Effector memory CD8-positive, alpha-beta T cell (primary cell): ENCODE data around the gene AR.

Source experiments
- ATAC-seq: fragments of 150-1000 bp; cut with Tn5 transposase; replicated peaks from 2 replicates; pipeline ENCODE4 v1.10.0; 2021; ENCODE audit warnings: mild to moderate bottlenecking, moderate library complexity
- DNase-seq, 3 experiments: peaks; one replicate each; pipeline ENCODE4 v3.0.0; 2021
- H3K27ac Mint-ChIP-seq, 2 donors: one replicate each; pipeline ENCODE4 v1.8.0; 2022; ENCODE audit warnings: mild to moderate bottlenecking in 2 of 2, mixed read lengths in 2 of 2, moderate library complexity in 2 of 2
- H3K27me3 Mint-ChIP-seq, 2 donors: one replicate each; pipeline ENCODE4 v1.8.0; 2022; ENCODE audit warnings: mixed read lengths in 2 of 2
- H3K36me3 Mint-ChIP-seq: one replicate; pipeline ENCODE4 v1.8.0; 2022; ENCODE audit warnings: mild to moderate bottlenecking, moderate library complexity, mixed read lengths; ENCODE audit not compliant: insufficient read depth
- H3K4me1 Mint-ChIP-seq, 2 donors: one replicate each; pipeline ENCODE4 v1.8.0; 2022; ENCODE audit warnings: low read depth in 2 of 2, mixed read lengths in 2 of 2
- H3K4me3 Mint-ChIP-seq, 2 donors: one replicate each; pipeline ENCODE4 v1.8.0; 2022; ENCODE audit warnings: mild to moderate bottlenecking in 2 of 2, mixed read lengths in 2 of 2, moderate library complexity in 2 of 2
- H3K9me3 Mint-ChIP-seq, 2 donors: one replicate each; pipeline ENCODE4 v1.8.0; 2022; ENCODE audit warnings: mixed read lengths in 2 of 2

Gene AR

GRCh38 chrX:67585401-67585800 lies 41.6 kb downstream of the AR start:
- no peak for DNase-seq
- H3K9me3 Mint-ChIP-seq: peaks cover 4 to 5% of the 10 kb centered on the region in 2 donors
- no peaks in the 10 kb centered on the region for H3K36me3 Mint-ChIP-seq
- ATAC-seq: no peak
- H3K4me1 Mint-ChIP-seq: no peaks in the 10 kb centered on the region
- no peak overlapping the region for H3K4me3 Mint-ChIP-seq
- H3K27me3 Mint-ChIP-seq: no peaks in the 10 kb centered on the region
- H3K27ac Mint-ChIP-seq: no peak overlapping the region

- Mint-ChIP-seq H3K9me3 (peaks cover 2 to 5% of the 10 kb centered on the region in 2 donors), H3K27ac (no peak overlapping the region), H3K27me3 (no peaks in the 10 kb centered on the region), H3K4me3 (no peak overlapping the region), H3K4me1 (no peaks in the 10 kb centered on the region), H3K36me3 (no peaks in the 10 kb centered on the region)
- ATAC-seq (no peak), DNase-seq (no peak)
Observed at GRCh38 chrX:67587946-67588624, 44.3 kb downstream of the AR start.

GRCh38 chrX:67596839-67597790 lies 53.3 kb downstream of the AR start:
- H3K36me3 Mint-ChIP-seq: no peaks in the 10 kb centered on the region
- no peak overlapping the region for H3K27ac Mint-ChIP-seq
- ATAC-seq (no peak), DNase-seq (no peak)
- no peaks in the 10 kb centered on the region for H3K9me3 Mint-ChIP-seq
- no peak overlapping the region for H3K4me3 Mint-ChIP-seq
- no peaks in the 10 kb centered on the region for H3K27me3 Mint-ChIP-seq
- H3K4me1 Mint-ChIP-seq: no peaks in the 10 kb centered on the region

- Mint-ChIP-seq H3K27ac (no peak overlapping the region), H3K4me3 (no peak overlapping the region), H3K4me1 (no peaks in the 10 kb centered on the region), H3K9me3 (no peaks in the 10 kb centered on the region), H3K36me3 (no peaks in the 10 kb centered on the region), H3K27me3 (no peaks in the 10 kb centered on the region)
- no peak for DNase-seq
- ATAC-seq: no peak
Observed at GRCh38 chrX:67599532-67599931, 55.7 kb downstream of the AR start.

- H3K4me1 Mint-ChIP-seq: no peaks in the 10 kb centered on the region
- DNase-seq (no peak), ATAC-seq (no peak)
- H3K4me3 Mint-ChIP-seq: no peak overlapping the region
- no peaks in the 10 kb centered on the region for H3K27me3 Mint-ChIP-seq
- H3K27ac Mint-ChIP-seq: no peak overlapping the region
- no peaks in the 10 kb centered on the region for H3K36me3 Mint-ChIP-seq
- H3K9me3 Mint-ChIP-seq: no peaks in the 10 kb centered on the region
Observed at GRCh38 chrX:67601771-67602170, 58.0 kb downstream of the AR start.

- H3K36me3 Mint-ChIP-seq: no peaks in the 10 kb centered on the region
- H3K9me3 Mint-ChIP-seq: no peaks in the 10 kb centered on the region
- no peak overlapping the region for H3K27ac Mint-ChIP-seq
- DNase-seq (no peak), ATAC-seq (no peak)
- H3K27me3 Mint-ChIP-seq: no peaks in the 10 kb centered on the region
- H3K4me3 Mint-ChIP-seq: no peak overlapping the region
- no peaks in the 10 kb centered on the region for H3K4me1 Mint-ChIP-seq
Observed at GRCh38 chrX:67604979-67605703, 61.3 kb downstream of the AR start.

- DNase-seq: no peak
Observed at GRCh38 chrX:67607466-67607865, 63.6 kb downstream of the AR start.

GRCh38 chrX:67610282-67610681 lies 66.5 kb downstream of the AR start:
- ATAC-seq (no peak), DNase-seq (no peak)
- H3K27ac Mint-ChIP-seq: no peak overlapping the region
- H3K4me3 Mint-ChIP-seq: no peak overlapping the region
- no peaks in the 10 kb centered on the region for H3K9me3 Mint-ChIP-seq
- no peaks in the 10 kb centered on the region for H3K27me3 Mint-ChIP-seq
- no peaks in the 10 kb centered on the region for H3K36me3 Mint-ChIP-seq
- no peaks in the 10 kb centered on the region for H3K4me1 Mint-ChIP-seq

More at GRCh38 chrX:67607466-67607865, 63.6 kb downstream of the AR start:
- Mint-ChIP-seq H3K4me1 (no peaks in the 10 kb centered on the region), H3K27ac (no peak overlapping the region), H3K27me3 (no peaks in the 10 kb centered on the region), H3K36me3 (no peaks in the 10 kb centered on the region), H3K9me3 (no peaks in the 10 kb centered on the region), H3K4me3 (no peak overlapping the region)
- ATAC-seq: no peak

GRCh38 chrX:67612231-67612630 lies 68.4 kb downstream of the AR start:
- no peak overlapping the region for H3K27ac Mint-ChIP-seq
- H3K36me3 Mint-ChIP-seq: no peaks in the 10 kb centered on the region
- no peak for DNase-seq
- no peak for ATAC-seq
- H3K9me3 Mint-ChIP-seq: no peaks in the 10 kb centered on the region
- no peak overlapping the region for H3K4me3 Mint-ChIP-seq
- H3K4me1 Mint-ChIP-seq: no peaks in the 10 kb centered on the region
- H3K27me3 Mint-ChIP-seq: no peaks in the 10 kb centered on the region

- Mint-ChIP-seq H3K4me3 (no peak overlapping the region), H3K36me3 (no peaks in the 10 kb centered on the region), H3K4me1 (no peaks in the 10 kb centered on the region), H3K27me3 (no peaks in the 10 kb centered on the region), H3K9me3 (peaks cover 2 to 5% of the 10 kb centered on the region in 2 donors), H3K27ac (no peak overlapping the region)
- ATAC-seq (no peak), DNase-seq (no peak)
Observed at GRCh38 chrX:67613366-67613765, 69.5 kb downstream of the AR start.

- Mint-ChIP-seq H3K4me3 (no peak overlapping the region), H3K9me3 (peaks cover 2 to 8% of the 10 kb centered on the region in 2 donors), H3K36me3 (no peaks in the 10 kb centered on the region), H3K27me3 (no peaks in the 10 kb centered on the region), H3K27ac (no peak overlapping the region), H3K4me1 (no peaks in the 10 kb centered on the region)
- ATAC-seq (no peak), DNase-seq (no peak)
Observed at GRCh38 chrX:67613996-67614395, 70.2 kb downstream of the AR start.

- Mint-ChIP-seq H3K27me3 (no peaks in the 10 kb centered on the region), H3K27ac (no peak overlapping the region), H3K4me1 (no peaks in the 10 kb centered on the region), H3K36me3 (no peaks in the 10 kb centered on the region), H3K4me3 (no peak overlapping the region), H3K9me3 (peaks cover 2 to 8% of the 10 kb centered on the region in 2 donors)
- ATAC-seq (no peak), DNase-seq (no peak)
Observed at GRCh38 chrX:67614423-67614822, 70.6 kb downstream of the AR start.

- Mint-ChIP-seq H3K27ac (no peak overlapping the region), H3K4me3 (no peak overlapping the region), H3K4me1 (no peaks in the 10 kb centered on the region), H3K9me3 (peaks cover 2 to 8% of the 10 kb centered on the region in 2 donors), H3K27me3 (no peaks in the 10 kb centered on the region), H3K36me3 (no peaks in the 10 kb centered on the region)
- ATAC-seq (no peak), DNase-seq (no peak)
Observed at GRCh38 chrX:67619253-67619652, 75.4 kb downstream of the AR start.
